Neural cell (in vitro differentiated cells): ENCODE measurements around the gene TAB2. TPM values are rescaled to one million over a fixed set of nuclear protein-coding genes. Genes with fewer than 3 reads are reported as not detected.
A peak's percentile ranks its signal among the peaks of the same experiment; 100 is the strongest.

Experiments
- H2AFZ ChIP-seq: fragments of 200-600, 300-800 bp; sonication (generic), shearing (Covaris generic); 2 replicates; pipeline ENCODE4 v1.6.0; 2014; ENCODE audit warnings: low read depth, mild to moderate bottlenecking, antibody characterized with exemption, low read length, moderate library complexity
- H3F3A ChIP-seq: fragments of 200-600 bp; shearing (Covaris generic); 2 replicates; pipeline ENCODE4 v1.6.1; 2016; ENCODE audit warnings: mild to moderate bottlenecking, moderate library complexity, mixed read lengths, antibody characterized with exemption, low read length; ENCODE audit not compliant: insufficient read depth, poor library complexity, severe bottlenecking
- H3K27ac ChIP-seq: fragments of 200-600, 300-800 bp; sonication (generic), shearing (Covaris generic); 2 replicates; pipeline ENCODE4 v1.5.1; 2014; ENCODE audit warnings: mild to moderate bottlenecking, low read length, moderate library complexity
- H3K27me3 ChIP-seq: fragments of 300-800, 200-600 bp; sonication (generic), shearing (Covaris generic); 2 replicates; pipeline ENCODE4 v1.6.0; 2014; ENCODE audit warnings: mild to moderate bottlenecking, low read depth, low read length, moderate library complexity; ENCODE audit not compliant: insufficient read depth
- H3K36me3 ChIP-seq: fragments of 300-800, 200-600 bp; sonication (generic), shearing (Covaris generic); 2 replicates; pipeline ENCODE4 v1.5.1; 2014; ENCODE audit warnings: mild to moderate bottlenecking, antibody characterized with exemption, low read length, moderate library complexity; ENCODE audit not compliant: insufficient read depth
- H3K4me2 ChIP-seq: fragments of 300-800, 200-600 bp; sonication (generic), shearing (Covaris generic); 2 replicates; pipeline ENCODE4 v1.6.0; 2014; ENCODE audit warnings: mild to moderate bottlenecking, low read length
- H3K4me3 ChIP-seq: fragments of 300-800, 200-600 bp; sonication (generic), shearing (Covaris generic); 2 replicates; pipeline ENCODE4 v1.5.1; 2014; ENCODE audit warnings: mild to moderate bottlenecking, low read length, moderate library complexity
- H3K79me2 ChIP-seq: fragments of 200-600 bp; shearing (Covaris generic); replicated peaks from 2 replicates; pipeline ENCODE4 v1.6.0; 2014; ENCODE audit warnings: mild to moderate bottlenecking, low read length, moderate library complexity; ENCODE audit not compliant: insufficient read depth
- H3K9ac ChIP-seq: fragments of 300-800, 200-600 bp; sonication (generic), shearing (Covaris generic); 2 replicates; pipeline ENCODE4 v1.6.1; 2016; ENCODE audit warnings: mild to moderate bottlenecking, low read length, mixed read lengths
- H3K9me2 ChIP-seq: fragments of 200-600 bp; shearing (Covaris generic); 2 replicates; pipeline ENCODE4 v1.6.1; 2016; ENCODE audit warnings: mild to moderate bottlenecking, low read length, mixed read lengths; ENCODE audit not compliant: insufficient read depth
- H3K9me3 ChIP-seq: fragments of 200-600, 300-800 bp; sonication (generic), shearing (Covaris generic); 2 replicates; pipeline ENCODE4 v1.6.1; 2016; ENCODE audit warnings: mild to moderate bottlenecking, mixed run types, low read length, moderate library complexity, mixed read lengths
- H4K20me1 ChIP-seq: fragments of 200-600 bp; shearing (Covaris generic); 2 replicates; pipeline ENCODE4 v1.6.1; 2016; ENCODE audit warnings: mild to moderate bottlenecking, mixed run types; ENCODE audit not compliant: insufficient read depth
- EP300 ChIP-seq: fragments of 450-650 bp; conservative IDR thresholded peaks from 2 replicates; pipeline ENCODE4 v1.6.1; 2014; ENCODE audit warnings: antibody characterized with exemption, mild to moderate bottlenecking, moderate library complexity; ENCODE audit not compliant: poor library complexity, severe bottlenecking
- EZH2 ChIP-seq: fragments of 200-600, 300-800 bp; shearing (Covaris generic), sonication (generic); IDR thresholded peaks from 2 replicates; pipeline ENCODE4 v1.6.1; 2014; ENCODE audit warnings: antibody characterized with exemption, low read length, borderline replicate concordance, mild to moderate bottlenecking; ENCODE audit not compliant: insufficient read depth, poor library complexity, severe bottlenecking
- MXI1 ChIP-seq: fragments of 450-650 bp; conservative IDR thresholded peaks from 2 replicates; pipeline ENCODE4 v1.6.1; 2014; ENCODE audit warnings: antibody characterized with exemption, mild to moderate bottlenecking; ENCODE audit not compliant: poor library complexity, severe bottlenecking
- POLR2AphosphoS5 ChIP-seq: IDR thresholded peaks from 2 replicates; pipeline ENCODE4 v1.6.1; 2012
- RAD21 ChIP-seq: fragments of 450-650 bp; conservative IDR thresholded peaks from 2 replicates; pipeline ENCODE4 v1.6.1; 2014; ENCODE audit warnings: antibody characterized with exemption, mild to moderate bottlenecking, moderate library complexity
- REST ChIP-seq: IDR thresholded peaks from 2 replicates; pipeline ENCODE4 v1.6.1; 2012; ENCODE audit warnings: borderline replicate concordance
- SMC3 ChIP-seq: fragments of 450-650 bp; conservative IDR thresholded peaks from 2 replicates; pipeline ENCODE4 v1.6.1; 2014; ENCODE audit warnings: antibody characterized with exemption, mild to moderate bottlenecking, moderate library complexity; ENCODE audit not compliant: poor library complexity
- TAF1 ChIP-seq: IDR thresholded peaks from 2 replicates; pipeline ENCODE4 v1.6.1; 2012; ENCODE audit warnings: low read depth
- polyA plus RNA-seq: library from polyadenylated mRNA; depleted of rRNA; stranded (reverse); fragments of >200 nt; gene quantifications from 2 replicates; pipeline ENCODE4 v1.2.3, GENCODE V29; 2014
- TF ChIP-seq, protein P1 (sequence below): fragments of 450-650 bp; IDR thresholded peaks from 2 replicates; pipeline ENCODE4 v1.5.1; 2014; ENCODE audit warnings: antibody characterized with exemption, mild to moderate bottlenecking, moderate library complexity; ENCODE audit not compliant: poor library complexity, severe bottlenecking

Gene TAB2
- polyA plus RNA-seq, 1 donor from 2014 or later, result 27.6 TPM

- Histone ChIP-seq H3K27ac (no peak overlapping the region), H3K4me3 (no peak overlapping the region), H3K79me2 (no peaks in the 10 kb centered on the region), H3K36me3 (no peaks in the 10 kb centered on the region), H4K20me1 (no peaks in the 10 kb centered on the region), H3K27me3 (no peaks in the 10 kb centered on the region), H3K9me3 (no peaks in the 10 kb centered on the region), H3K9me2 (no peaks in the 10 kb centered on the region), H2AFZ (no peak overlapping the region), H3F3A (no peaks in the 10 kb centered on the region), H3K4me2 (no peak overlapping the region), H3K9ac (no peak overlapping the region)
- TF ChIP-seq EZH2, result no peak
- no peak for TF ChIP-seq POLR2AphosphoS5
- no peak for TF ChIP-seq EP300
- no peak for TF ChIP-seq MXI1
- TF ChIP-seq TAF1, result no peak
- no peak for TF ChIP-seq RAD21
- TF ChIP-seq REST, result no peak
- TF ChIP-seq, protein P1, sequence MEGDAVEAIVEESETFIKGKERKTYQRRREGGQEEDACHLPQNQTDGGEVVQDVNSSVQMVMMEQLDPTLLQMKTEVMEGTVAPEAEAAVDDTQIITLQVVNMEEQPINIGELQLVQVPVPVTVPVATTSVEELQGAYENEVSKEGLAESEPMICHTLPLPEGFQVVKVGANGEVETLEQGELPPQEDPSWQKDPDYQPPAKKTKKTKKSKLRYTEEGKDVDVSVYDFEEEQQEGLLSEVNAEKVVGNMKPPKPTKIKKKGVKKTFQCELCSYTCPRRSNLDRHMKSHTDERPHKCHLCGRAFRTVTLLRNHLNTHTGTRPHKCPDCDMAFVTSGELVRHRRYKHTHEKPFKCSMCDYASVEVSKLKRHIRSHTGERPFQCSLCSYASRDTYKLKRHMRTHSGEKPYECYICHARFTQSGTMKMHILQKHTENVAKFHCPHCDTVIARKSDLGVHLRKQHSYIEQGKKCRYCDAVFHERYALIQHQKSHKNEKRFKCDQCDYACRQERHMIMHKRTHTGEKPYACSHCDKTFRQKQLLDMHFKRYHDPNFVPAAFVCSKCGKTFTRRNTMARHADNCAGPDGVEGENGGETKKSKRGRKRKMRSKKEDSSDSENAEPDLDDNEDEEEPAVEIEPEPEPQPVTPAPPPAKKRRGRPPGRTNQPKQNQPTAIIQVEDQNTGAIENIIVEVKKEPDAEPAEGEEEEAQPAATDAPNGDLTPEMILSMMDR, result no peak
- TF ChIP-seq SMC3, result no peak
These were observed 111.1 kb downstream of the TAB2 start for GRCh38 chr6:149428606-149429005.

DNA sequence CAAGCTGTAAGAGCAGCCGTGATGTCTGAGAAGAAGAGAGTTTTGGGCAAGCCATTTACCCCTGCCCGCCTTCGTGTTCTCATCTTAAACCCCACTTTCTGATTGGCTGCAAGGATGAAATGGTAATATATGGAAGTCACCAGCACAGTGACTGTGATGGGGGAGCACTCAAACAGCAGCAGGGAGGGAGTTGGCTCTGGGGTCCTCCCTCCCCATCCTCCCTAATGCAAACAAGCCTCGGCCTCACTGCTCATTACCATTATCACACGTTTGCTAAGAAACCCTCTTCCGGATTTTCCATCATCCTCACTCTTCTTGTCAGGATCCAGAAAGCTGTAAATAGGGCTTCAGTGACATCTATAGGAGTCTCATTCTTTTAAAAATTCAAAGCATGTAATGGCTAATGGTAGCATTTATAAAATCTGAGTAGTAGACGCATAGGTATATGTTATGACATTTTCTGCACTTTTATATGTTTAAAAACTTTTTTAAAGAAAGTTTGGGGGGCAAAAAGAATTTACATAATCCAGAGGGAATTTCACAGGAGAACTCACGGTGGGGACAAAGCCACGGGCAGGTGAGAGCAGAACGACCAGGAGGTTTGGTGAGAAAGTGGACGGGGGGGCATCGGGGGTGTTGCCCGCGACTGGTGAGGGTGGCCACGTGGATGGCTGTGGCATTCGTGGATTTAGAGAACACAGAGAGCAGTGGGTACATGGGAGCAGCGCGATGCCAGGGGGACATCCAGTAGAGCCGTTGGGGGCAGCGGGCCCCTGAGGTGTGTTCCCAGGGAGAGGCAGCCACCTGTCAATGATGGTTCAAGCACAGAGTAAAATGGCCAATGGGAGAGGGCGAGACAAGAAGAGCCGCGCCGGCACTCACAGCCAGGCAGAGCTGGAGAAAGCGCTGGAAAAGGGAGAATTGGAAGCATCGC is 112.2 kb downstream of the TAB2 start:
- no peaks in the 10 kb centered on the region for H3K9me3 ChIP-seq
- H3K79me2 ChIP-seq, result no peaks in the 10 kb centered on the region
- no peaks in the 10 kb centered on the region for H3K9me2 ChIP-seq
- no peak overlapping the region for H3K4me2 ChIP-seq
- H3F3A ChIP-seq, result no peaks in the 10 kb centered on the region
- H3K27ac ChIP-seq, result no peak overlapping the region
- H3K27me3 ChIP-seq, result no peaks in the 10 kb centered on the region
- no peak overlapping the region for H3K4me3 ChIP-seq
- TF ChIP-seq EP300, result no peak
- TF ChIP-seq, protein P1, result peak; percentile 26
- no peak overlapping the region for H2AFZ ChIP-seq
- H3K36me3 ChIP-seq, result no peaks in the 10 kb centered on the region
- H4K20me1 ChIP-seq, result no peaks in the 10 kb centered on the region
- no peak overlapping the region for H3K9ac ChIP-seq
